AG08395 (cell line): Measurements from ENCODE around the gene ADCY5.

ENCODE experiments used
- DNase-seq: peaks from one replicate; pipeline ENCODE4 v3.0.0; 2012; ENCODE audit warnings: mixed read lengths, low spot score

ADCY5 gene

DNA sequence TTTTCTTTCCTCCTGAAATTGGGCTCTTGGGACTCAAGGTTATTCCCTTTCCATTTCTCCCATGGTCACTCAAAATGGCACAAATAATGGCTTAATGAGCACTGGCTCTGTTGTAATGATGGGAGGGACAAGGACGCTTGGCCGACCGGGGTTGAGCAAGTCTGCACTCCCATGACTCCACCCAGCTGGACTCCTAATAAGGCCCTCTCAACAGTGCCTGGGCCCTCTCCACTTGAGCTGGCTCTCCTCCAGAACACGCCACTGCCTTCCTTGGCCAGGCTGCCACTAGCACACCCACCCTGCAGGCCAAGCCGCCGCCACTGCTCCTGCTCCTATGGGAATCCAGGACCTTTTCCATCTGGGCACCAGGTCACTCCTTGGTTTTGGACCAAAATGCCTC is 42.3 kb downstream of the ADCY5 start:
- no peak for DNase-seq

DNA sequence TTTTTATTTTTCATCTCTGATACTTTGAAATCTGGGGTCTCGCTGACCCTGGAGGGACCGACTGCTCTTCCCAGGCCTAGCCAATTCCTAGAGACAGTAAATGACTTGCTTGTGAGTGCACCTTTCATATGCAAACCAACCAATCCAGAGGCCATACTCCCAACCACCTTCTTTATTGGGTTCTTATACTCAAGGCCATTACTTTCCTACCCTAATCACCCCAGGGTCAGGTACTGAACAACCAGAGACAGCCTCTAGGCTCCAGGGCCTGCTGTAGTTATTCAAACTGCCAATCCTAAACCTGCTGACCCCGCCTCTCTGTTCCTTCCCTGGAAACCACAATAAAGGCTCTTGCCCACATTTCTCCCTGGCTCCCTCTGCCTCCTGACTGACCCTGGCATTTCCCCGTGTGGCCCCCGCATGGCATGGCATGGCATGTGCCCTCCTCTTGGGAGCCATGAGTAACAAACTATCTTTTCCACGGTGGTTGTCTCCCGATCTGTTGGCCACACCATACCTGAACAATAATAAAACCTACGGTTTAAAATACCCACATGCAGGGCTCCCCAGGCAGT is 42.9 kb downstream of the ADCY5 start:
- DNase-seq = no peak

DNA sequence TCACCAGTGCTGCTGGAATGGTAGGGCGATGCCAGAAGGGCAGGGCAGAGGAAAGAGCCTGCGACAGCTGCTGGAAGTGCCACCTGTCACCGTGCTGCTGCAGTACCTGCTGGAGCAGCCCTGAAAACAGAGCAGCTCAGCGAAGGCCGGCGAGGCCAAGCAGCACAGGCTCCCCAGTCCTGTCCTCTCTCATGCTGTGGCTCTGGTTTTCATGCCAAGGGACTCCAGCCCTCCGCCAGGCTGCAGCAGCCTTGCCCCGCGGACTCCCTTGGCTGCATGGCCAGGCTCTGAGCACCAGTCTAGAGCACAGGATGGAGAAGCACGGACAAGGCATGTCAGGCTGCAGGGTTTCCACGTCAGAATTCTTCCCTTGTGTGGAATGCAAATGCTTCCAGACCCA is 43.9 kb downstream of the ADCY5 start:
- DNase-seq = no peak

DNA sequence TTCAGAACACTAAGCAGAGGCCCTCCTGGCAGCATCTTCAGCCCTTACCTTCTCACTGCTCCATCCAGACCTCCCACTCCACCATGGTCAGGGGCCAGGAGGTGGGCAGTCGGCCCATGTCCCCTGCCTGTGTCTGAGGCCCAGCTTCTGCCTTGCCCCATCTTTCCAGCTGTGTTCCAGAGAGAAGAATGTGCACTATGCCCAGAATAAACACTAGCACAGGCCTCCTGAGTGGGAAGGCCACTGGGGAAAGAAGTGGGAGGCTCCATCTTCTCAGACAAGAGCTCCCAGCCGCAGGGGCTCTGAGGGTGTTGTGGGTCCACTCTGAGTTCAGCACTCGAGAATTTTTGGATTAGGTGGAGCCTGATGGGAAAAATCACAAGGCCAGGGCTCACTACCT is 44.5 kb downstream of the ADCY5 start:
- no peak for DNase-seq

DNA sequence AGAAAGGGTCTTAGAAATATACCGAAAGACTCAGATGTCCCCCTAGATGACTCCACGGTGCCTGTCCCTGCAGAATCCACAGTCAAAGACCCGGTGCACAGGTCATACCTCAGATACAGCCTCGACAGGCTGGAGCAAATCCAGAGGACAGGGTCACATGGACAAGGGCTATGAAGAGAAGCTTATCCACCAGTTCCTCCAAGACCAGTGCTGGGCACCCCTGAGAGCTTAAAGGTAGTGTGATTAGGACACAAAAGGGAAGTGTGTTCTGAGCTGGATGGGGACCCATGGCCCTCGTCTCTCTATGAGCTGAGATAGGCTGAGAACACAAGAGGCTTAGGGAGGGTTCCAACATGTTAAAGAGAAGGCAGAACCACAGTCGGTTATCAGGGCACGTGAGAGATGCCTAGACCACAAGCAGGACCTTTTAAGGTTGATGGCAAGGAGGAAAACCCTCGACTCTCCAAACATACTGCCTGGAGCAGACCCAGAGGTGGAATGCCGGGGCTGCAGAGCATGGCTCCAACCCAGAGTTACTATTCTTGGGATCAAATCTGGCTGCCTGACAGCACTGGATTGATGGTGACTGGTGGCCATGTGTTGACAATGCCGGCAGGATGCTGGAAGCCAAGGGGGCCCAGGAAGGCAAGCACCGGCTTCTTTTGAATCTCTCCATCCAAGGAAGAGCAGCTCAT is 46.9 kb downstream of the ADCY5 start:
- no peak for DNase-seq

DNA sequence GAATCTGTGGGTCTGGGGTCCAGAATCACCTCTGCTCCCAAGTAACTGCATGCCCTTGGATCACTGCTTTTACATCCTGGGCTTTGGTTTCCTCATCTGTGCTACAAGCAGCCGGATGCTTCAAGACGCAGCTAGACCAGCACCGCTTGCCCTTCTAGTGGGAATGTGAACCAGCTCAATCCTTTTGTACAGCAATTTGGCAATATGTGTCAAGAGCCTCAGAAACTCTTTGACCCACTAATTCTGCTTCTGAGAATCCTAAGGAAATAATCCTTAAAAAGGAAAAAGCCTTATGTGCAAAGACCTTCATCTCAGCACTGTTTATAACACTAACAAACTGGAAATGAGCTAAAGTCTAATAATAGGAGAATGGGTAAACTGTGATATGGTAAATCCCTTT is 48.7 kb downstream of the ADCY5 start:
- no peak for DNase-seq

DNA sequence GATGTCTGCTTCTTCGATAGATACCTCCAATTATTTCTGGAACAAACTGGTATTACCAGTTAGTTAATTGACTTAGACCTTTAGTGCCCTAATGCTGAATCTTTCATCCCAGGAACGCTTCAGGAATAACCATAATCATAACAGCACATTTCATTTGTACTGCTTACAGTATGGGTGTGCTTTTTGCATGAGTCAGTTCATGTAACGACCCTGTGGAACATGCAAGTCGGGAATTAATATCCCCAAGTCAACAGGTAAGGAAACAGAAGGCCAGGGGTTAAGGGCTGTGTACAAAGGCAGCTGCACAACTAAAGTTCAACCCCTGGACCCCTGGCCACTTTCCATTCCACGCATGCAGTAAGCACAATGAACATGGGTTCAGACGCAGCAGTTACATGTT is 49.2 kb downstream of the ADCY5 start:
- no peak for DNase-seq

DNA sequence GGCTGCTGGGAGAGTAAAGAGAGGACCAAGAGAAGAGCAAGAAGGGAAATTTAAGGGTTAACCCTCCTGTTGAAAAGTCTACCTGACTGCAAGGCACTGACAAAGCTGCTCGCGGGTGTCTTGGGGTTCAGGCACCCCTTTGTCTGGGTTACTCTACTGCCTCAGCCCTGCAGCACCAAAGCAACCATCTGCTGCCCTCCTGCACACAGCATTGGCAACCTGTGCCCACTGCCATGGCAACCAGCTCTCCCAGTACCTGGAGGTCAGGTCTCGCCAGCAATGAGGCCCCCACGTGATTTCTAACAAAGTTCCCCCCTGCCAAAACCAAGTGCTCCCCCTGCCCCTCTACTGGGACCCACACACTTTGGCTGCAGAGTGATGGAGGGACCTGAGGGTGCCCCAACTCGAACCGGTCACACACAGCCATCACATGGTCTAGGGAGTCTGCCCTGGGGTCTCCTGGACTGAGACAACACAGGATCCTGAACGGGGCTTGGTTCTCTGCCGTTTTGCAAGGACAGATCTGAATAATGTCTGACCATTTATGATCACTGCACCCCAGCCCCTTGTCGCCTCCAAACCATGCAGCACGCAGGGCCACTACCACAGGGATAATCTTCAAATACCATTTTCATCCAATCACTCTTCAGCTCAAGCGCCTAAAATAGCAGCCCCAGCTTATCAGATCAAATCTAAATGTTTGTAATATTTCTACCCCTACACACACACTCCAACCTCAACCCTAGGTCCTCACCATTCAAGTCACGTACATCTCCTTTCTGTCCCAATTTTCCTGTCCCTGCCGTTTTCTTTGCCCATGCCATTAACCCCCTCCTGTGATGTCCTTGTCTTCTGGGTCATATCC is 50.7 kb downstream of the ADCY5 start:
- DNase-seq = no peak

DNA sequence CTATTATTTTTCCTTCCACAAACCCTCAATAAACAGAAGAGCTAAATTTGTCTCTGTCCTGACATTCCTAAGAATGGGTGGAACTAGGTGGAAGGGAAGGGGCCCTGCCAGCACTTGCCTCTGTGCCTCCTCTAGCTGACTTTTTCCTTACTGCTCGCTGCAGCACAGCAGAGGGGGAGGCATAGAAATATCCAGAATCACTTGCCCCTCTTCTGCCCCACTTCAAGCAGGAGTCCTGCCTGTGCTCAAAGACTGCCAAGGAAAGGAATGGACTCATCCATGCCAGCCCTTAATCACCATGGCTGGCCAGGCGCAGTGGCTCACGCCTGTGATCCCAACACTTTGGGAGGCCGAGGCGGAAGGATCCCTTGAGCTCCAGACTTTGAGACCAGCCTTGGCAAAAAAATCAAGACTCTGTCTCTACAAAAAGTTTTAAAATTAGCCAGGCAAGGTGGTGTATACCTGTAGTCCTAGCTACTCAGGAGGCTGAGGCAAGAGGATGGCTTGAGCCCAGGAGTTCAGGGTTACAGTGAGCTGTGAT is 51.8 kb downstream of the ADCY5 start:
- DNase-seq = no peak

DNA sequence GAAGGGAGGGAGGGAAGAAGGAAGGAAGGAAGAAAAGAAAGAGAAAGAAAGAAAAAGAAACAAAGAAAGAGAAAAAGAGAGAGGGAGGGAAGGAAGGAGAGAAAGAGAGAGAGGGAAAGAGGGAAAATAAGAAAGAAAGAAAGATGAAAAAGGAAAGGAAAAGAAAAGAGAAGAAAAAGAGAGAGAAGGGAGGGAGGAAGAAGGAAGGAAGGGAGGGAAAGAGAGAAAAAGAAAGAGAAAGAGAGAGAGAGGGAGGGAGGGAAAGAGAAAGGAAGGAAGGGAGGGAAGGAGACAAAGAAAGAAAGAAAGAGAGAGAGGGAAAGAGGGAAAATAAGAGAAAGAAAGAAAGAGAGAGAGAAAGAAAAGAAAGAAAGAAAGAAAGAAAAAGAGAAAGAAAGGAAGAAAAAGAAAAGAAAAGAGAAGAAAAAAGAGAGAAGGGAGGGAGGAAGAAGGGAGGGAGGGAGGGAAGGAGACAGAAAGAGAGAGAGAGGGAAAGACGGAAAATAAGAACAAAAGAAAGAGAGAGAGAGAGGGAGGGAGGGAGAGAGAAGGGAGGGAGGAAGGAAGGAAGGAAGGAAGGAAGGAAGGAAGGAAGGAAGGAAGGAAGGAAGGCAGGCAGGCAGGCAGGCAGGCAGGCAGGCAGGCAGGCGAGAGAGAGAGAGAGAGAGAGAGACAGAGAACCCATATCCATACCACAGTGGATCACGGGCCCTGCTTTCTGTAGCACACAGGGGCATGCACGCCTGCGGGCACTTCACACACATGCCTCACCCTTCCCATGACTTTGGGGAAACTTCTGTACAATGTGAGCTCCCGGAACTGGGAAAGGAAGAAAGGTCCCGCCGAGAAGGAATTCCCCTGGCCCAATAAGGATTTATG is 52.5 kb downstream of the ADCY5 start:
- no peak for DNase-seq

DNA sequence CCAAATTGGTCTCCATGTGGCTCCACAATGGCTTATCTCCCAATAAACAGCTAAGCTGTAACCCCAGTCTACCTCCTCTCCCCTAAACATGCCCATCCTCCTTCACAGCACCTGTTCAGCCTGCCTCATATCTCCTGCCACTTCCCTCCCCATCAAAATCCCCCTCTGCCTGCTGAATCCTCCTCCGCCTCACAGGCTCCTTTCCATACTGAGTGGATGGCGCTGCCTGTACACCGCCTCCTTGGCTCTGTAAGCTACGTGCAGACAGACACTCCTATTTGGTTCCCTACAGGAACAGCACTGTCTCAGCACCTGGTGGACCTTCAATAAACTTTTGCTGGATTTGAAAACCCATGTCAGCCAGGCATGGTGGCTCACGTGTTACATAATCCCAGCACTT is 53.7 kb downstream of the ADCY5 start:
- no peak for DNase-seq

DNA sequence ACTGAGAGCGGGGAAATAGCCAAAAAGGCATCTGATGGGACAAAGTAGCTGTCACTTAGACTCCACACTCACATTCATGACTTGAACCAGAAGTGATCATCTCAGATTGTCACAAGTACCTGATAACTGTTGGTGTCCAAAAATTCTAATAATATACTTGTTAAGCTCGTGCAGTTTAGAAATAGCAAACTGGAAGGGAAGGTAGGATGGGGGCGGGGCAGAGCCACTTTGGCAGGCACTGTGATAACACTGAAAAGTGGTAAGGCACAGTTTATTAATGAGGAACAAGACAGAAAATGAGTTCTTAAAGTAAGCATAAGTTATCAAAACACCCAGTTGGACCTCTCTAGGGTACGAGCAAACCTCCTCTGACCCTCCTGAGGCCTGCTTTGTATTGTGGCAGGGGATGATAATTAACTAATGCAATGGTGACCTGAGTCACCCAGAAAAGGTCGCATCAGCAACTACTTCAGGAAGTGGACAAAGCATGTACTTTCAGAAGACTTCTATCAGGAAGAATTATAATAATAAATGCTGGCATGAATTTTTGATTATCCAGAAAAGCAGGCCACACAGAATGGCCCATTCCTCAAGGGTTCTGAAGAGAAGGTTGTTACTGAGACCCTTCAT is 54.4 kb downstream of the ADCY5 start:
- DNase-seq = no peak

DNA sequence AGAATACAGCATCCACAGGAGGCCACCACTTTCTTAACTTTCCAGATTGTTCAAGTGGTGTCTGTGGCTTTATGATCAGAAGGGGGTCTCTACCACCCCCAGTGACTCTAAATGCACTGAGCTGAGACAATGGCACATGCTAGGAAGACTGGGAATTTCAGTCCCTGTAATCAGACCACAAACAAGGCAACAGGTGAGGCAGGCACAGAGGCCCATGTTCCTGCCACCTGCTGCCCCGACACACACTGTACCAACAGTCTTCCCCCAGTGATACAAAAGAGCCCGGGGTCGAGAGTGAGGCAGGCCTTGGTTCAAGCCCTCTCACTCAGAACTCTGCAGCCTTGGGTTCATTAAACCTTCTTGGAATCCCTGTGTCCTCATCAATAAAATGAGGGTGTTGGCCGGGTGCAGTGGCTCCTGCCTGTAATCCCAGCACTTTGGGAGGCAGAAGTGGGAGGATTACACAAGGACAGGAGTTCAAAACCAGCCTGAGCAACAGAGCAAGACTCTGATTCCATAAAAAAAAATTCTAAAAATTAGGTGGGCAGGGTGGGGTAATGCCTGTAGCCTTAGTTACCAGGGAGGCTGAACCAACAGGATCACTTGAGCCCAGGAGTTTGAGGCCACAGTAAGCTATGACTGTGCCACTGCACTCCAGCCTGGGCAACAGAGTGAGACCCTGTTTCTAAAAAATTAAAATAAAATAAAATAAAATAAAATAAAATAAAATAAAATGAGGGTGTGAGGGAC is 55.8 kb downstream of the ADCY5 start:
- DNase-seq = no peak

DNA sequence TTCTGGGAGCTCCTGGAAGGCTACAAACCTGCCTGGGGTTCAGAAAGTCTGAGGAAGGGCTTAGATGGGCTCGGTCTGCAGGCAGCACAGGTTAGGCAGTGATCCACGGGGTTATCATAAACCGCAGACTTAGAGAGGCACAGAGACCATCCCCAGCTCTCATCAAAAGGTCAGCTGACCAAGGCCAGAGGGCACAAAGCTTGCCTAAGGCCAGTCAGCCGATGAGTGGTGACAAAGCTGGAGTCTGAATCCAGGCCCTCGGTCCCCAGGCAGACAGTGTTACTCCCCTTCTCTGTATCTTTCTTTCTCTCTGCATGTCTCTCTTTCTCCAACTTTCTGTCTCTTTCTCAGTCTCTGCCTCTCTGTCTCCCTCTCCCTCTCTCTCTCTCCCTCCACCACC is 56.5 kb downstream of the ADCY5 start:
- no peak for DNase-seq

DNA sequence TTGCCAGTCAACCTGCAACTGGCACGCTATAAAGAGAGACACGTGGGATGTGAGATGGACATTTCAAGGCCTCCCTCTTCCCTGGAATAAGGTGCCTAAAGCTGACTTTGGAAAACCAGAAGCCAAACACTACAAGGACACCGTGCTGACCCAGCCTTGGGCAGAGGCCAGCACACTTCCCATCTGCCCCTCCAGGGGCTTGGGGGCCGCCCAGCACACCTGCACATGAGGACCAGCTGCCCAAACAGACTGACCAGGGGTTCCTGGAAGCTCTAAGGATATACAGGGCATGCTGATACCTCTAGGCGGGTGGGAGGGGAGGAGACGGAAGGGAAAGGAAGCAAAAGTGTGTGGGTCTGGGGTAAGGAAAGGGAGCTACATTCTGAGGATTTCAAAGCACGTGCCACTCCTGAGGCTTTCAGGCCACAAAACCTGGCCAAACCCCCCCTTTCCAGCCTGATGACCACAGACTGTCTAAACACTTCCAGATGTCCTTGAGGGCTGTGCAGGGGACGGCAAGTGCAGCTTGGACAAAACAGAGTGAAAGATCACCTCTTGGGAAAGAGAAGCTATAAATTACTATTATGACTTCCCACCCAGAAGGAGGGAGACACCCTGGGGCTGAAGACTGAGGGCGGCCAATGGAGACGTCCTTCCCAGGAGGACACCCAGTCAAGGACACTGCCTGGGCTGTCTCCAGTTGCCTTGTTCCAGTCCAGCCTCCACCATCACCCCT is 57.9 kb downstream of the ADCY5 start:
- peak; percentile 65 for DNase-seq

DNA sequence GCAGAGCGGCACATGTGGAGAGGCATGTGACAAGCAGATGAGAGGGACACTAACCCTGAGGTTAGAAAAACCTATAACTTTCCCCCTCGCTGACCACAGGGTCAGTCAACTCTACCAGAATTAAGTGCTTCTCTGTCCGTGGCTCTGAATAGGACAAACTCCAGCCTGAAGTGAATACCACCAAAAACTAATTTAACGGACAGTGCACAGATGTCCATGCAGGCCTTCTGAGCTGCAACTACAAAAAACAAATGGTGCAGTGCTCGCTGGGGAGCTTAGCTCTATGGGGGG is 59.3 kb downstream of the ADCY5 start:
- no peak for DNase-seq

DNA sequence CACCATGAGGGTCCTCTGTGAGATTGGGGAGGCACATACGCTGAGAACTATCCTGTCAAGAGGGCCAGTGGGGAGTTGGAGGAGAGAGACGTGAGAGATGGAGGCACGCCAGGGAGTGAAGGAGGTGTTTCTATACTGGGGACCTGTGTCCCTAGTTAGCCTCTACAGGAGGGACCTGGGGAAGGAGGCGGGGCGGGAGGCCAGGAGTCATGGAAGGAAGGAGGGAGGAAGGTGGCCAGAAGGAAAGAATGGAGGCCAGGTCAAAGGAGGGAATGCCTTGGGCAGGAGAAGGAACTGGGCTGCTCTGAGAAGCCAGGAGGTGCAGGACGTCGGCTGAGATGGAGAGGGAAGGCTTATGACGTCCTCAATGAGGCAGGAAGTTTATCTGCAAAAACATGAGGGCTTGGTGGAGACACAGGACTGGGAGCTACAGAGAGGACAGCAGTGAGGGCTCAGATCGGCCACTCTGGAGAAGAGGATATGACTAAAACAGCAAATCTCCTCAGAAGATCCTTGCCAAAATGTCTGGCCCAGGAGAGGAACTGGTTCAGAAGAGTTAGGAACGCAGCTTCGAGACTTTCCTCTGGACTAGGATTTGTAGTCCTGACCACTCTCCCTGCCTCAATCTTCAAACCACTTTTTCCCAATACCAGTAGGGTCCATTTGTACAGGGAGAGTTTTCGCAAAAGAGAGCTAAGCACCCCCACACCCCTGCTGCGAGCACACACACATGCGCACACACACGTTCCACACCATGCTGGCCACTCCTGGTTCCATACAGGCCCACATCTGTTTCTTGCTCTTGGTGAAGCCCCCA is 59.9 kb downstream of the ADCY5 start:
- DNase-seq = peak; percentile 34

DNA sequence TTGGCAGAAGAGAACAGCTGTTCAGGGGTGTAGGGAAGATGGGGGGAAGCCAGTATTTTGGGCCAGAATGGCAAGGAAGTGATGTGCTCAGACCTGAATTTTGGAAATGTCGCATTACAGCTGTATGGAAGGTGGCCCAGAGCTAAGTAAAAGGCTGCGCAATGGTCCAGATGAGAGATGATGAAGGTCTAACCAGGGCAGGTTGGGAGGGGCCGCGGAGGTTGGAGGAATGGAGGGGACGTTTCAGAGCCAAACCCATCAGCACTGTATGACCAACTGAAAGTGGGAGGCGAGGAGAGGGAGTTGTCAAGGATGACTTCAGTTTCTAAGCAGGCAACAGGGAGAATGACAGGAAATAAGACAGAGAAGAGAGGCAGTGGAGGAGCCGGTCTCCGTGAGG is 60.8 kb downstream of the ADCY5 start:
- DNase-seq = no peak

DNA sequence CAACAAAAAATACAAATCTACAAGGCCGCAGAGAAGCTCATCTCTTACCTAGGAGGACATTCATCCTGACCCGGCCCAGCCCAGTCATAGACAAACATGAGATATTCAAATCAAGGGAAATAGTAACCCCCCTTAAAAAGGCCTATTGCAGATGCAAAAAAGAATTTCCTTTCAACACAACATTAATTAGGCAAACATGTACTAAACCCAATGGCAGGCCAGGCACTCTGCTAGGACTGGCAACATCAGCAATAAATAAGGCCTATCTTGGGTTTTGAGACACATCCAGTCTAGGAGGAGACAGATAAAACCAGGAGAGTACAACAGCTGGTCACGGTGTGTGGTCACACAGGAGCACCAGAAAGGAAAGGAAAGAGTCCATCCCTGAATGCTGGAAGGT is 61.4 kb downstream of the ADCY5 start:
- DNase-seq = no peak
